Activated T-helper 2 cell treated with anti-CD3 and anti-CD28 coated beads, Interferon-gamma antibody, Interleukin-2, Interleukin-4, amounts not matched to agents 10 μg/mL and 5 μg/mL and 100 μg/mL, durations not matched to agents 14 hours and 24 hours and 36 hours (primary cell): ENCODE data around the gene PPP4R4. TPM values are rescaled to one million over a fixed set of nuclear protein-coding genes. Genes with fewer than 3 reads are reported as not detected.
A peak's percentile ranks its signal among the peaks of the same experiment; 100 is the strongest.

ENCODE experiments used
- DNase-seq: peaks from one replicate; pipeline ENCODE4 v3.0.0; 2021; ENCODE audit warnings: low spot score
- H3K27ac Mint-ChIP-seq: one replicate; pipeline ENCODE4 v1.8.0; 2021; ENCODE audit warnings: mixed read lengths
- H3K27me3 Mint-ChIP-seq: one replicate; pipeline ENCODE4 v1.8.0; 2021; ENCODE audit warnings: low read depth, mixed read lengths
- H3K36me3 Mint-ChIP-seq: one replicate; pipeline ENCODE4 v1.8.0; 2021; ENCODE audit warnings: low read depth, mixed read lengths
- H3K4me1 Mint-ChIP-seq: one replicate; pipeline ENCODE4 v1.8.0; 2021; ENCODE audit warnings: low read depth, mixed read lengths
- H3K4me3 Mint-ChIP-seq: one replicate; pipeline ENCODE4 v1.8.0; 2021; ENCODE audit warnings: low read depth, mild to moderate bottlenecking, moderate library complexity, mixed read lengths
- H3K9me3 Mint-ChIP-seq: one replicate; pipeline ENCODE4 v1.8.0; 2021; ENCODE audit warnings: mixed read lengths
- intact Hi-C: fragments of 100-400 bp; cut with micrococcal nuclease; formaldehyde crosslinking; loops from one replicate; pipeline ENCODE4 v1.15.1; 2023
- total RNA-seq: library from RNA; stranded (reverse); gene quantifications from 2 replicates; pipeline ENCODE4 v1.2.3, GENCODE V29; 2022

Gene PPP4R4
- total RNA-seq, 1 donor from 2014 or later: 1.8 TPM

DNA sequence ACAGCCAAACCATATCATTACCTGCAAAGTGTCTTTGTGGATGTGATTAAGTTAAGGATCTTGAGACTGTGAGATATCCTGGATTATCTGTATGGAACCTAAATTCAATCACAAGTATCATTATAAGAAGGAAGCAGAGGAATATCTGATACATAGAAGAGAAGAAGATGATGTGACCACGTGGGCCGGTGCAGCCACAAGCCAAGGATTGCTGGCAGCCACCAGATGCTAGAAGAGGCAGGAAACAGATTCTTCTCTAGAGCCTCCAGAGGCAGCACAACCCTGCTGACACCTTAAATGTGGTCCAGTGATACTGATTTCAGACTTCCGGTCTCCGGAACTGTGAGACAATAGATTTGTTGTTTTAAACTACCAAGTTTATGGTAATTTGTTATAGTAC lies 38.6 kb upstream of the PPP4R4 start:
- Mint-ChIP-seq H3K4me3 (no peak overlapping the region), H3K36me3 (no peaks in the 10 kb centered on the region), H3K4me1 (peaks cover 6% of the 10 kb centered on the region), H3K9me3 (peaks cover 14% of the 10 kb centered on the region), H3K27me3 (peaks cover 35% of the 10 kb centered on the region), H3K27ac (no peak overlapping the region)
- intact Hi-C loops: no loop called here
- no peak for DNase-seq

DNA sequence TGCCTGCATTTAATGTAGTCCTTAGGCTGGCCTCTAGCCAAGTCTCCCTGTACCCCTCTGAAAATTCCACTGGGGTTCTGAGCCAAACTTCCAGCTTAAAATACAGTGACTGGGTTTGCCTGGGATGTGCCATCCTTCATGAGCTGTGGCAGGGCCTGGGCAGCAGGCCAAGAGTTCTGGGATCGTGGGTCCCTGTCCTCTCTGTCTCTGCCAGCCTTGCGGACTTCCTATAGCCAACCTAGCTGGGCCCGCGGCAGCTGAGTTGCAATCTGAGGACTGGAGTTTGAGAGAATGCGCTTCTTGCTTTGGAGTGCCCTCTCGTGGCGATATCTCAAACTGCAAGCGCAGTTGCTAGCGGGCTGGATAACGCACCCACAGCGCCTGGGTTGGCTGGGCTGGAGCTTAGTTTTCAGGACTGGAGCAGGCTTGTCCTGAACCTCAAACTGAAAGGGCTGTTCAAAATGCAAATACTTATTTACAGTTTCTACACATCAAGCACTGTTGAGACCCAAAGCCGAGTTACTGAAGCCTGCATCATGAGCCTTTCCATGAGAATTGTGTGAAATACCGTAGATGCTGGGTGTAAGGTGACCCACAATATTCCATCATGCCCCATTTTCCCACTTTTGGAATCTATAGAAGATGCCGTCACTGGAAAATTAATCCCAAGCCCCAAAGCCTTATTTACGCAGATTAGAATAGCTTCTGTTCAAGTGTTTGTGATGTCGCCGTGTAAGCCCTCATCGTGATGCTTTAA lies 37.4 kb upstream of the PPP4R4 start:
- Mint-ChIP-seq H3K4me1 (peaks cover 6% of the 10 kb centered on the region), H3K27ac (no peak overlapping the region), H3K27me3 (peaks cover 31% of the 10 kb centered on the region), H3K9me3 (peaks cover 14% of the 10 kb centered on the region), H3K4me3 (no peak overlapping the region), H3K36me3 (no peaks in the 10 kb centered on the region)
- intact Hi-C loops: loop anchor here (1.0 to 2.0 kb wide), 3 partner anchors 44 to 100 kb away; partner anchors contain the start of genes DDX24 and IFI27L1
- peak; percentile 75 for DNase-seq

DNA sequence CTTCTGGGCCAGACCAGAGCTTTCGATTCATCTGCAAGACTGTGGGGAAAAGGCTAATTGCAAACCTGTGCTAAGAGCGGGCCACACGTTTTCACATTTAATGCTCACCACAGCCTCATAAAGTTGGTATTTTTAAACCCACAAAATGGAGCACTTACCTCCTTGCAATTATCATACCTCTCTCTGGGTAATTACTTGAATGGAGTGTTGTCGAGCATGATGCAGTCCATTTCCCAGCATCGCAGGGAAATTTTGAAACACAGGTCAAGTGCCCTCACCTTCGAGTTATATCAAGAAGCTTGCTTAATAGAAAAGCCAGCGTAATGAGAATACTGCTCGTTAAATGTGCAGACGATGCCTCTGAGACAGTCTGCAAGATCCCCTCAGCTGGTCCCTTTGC lies 35.9 kb upstream of the PPP4R4 start:
- H3K27me3 Mint-ChIP-seq: peaks cover 25% of the 10 kb centered on the region
- peaks cover 14% of the 10 kb centered on the region for H3K9me3 Mint-ChIP-seq
- H3K27ac Mint-ChIP-seq: no peak overlapping the region
- peaks cover 4% of the 10 kb centered on the region for H3K4me1 Mint-ChIP-seq
- no peak overlapping the region for H3K4me3 Mint-ChIP-seq
- DNase-seq: no peak
- H3K36me3 Mint-ChIP-seq: no peaks in the 10 kb centered on the region
- intact Hi-C loops: no loop called here

GRCh38 chr14:94139006-94139405 lies 35.1 kb upstream of the PPP4R4 start:
- H3K4me3 Mint-ChIP-seq: no peak overlapping the region
- no peak overlapping the region for H3K27ac Mint-ChIP-seq
- DNase-seq: no peak
- peaks cover 14% of the 10 kb centered on the region for H3K9me3 Mint-ChIP-seq
- intact Hi-C loops: no loop called here
- H3K27me3 Mint-ChIP-seq: peaks cover 20% of the 10 kb centered on the region
- H3K4me1 Mint-ChIP-seq: peaks cover 4% of the 10 kb centered on the region
- no peaks in the 10 kb centered on the region for H3K36me3 Mint-ChIP-seq

- intact Hi-C loops: no loop called here
- Mint-ChIP-seq H3K36me3 (no peaks in the 10 kb centered on the region), H3K27me3 (peaks cover 19% of the 10 kb centered on the region), H3K4me3 (no peak overlapping the region), H3K4me1 (peaks cover 5% of the 10 kb centered on the region), H3K9me3 (peaks cover 14% of the 10 kb centered on the region), H3K27ac (no peak overlapping the region)
- no peak for DNase-seq
Measured at GRCh38 chr14:94139421-94139820, 34.7 kb upstream of the PPP4R4 start.

DNA sequence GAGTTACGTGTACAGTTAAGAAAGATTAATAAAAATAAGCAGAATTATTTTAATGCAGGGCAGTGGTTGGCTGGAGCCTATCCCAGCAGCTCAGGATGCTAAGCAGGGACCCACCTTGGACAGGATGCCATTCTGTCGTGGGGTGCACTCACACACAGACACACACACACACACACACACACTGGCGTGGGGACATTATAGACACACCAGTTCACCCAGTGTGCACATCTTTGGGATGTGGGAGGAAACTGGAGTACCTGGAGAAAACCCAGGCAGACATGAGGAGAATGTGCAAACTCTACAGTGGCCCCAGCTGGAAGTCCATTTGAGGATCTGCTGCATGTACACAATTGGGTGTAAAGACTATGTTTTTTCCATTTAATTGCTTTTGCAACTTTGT lies 31.9 kb upstream of the PPP4R4 start:
- intact Hi-C loops: no loop called here
- H3K27ac Mint-ChIP-seq: no peak overlapping the region
- DNase-seq: no peak
- no peaks in the 10 kb centered on the region for H3K9me3 Mint-ChIP-seq
- H3K27me3 Mint-ChIP-seq: peaks cover 5% of the 10 kb centered on the region
- H3K4me3 Mint-ChIP-seq: no peak overlapping the region
- no peaks in the 10 kb centered on the region for H3K36me3 Mint-ChIP-seq
- peaks cover 13% of the 10 kb centered on the region for H3K4me1 Mint-ChIP-seq

- peaks cover 6% of the 10 kb centered on the region for H3K27me3 Mint-ChIP-seq
- intact Hi-C loops: no loop called here
- no peak for DNase-seq
- H3K36me3 Mint-ChIP-seq: no peaks in the 10 kb centered on the region
- H3K27ac Mint-ChIP-seq: no peak overlapping the region
- H3K4me1 Mint-ChIP-seq: peaks cover 15% of the 10 kb centered on the region
- H3K4me3 Mint-ChIP-seq: no peak overlapping the region
- no peaks in the 10 kb centered on the region for H3K9me3 Mint-ChIP-seq
Measured at GRCh38 chr14:94142836-94143235, 31.3 kb upstream of the PPP4R4 start.

- H3K9me3 Mint-ChIP-seq: no peaks in the 10 kb centered on the region
- no peak overlapping the region for H3K4me3 Mint-ChIP-seq
- H3K36me3 Mint-ChIP-seq: no peaks in the 10 kb centered on the region
- intact Hi-C loops: no loop called here
- peaks cover 15% of the 10 kb centered on the region for H3K4me1 Mint-ChIP-seq
- H3K27ac Mint-ChIP-seq: no peak overlapping the region
- H3K27me3 Mint-ChIP-seq: peaks cover 7% of the 10 kb centered on the region
- no peak for DNase-seq
Measured at GRCh38 chr14:94143239-94143638, 30.9 kb upstream of the PPP4R4 start.

GRCh38 chr14:94143711-94144110 lies 30.4 kb upstream of the PPP4R4 start:
- no peak for DNase-seq
- peaks cover 15% of the 10 kb centered on the region for H3K4me1 Mint-ChIP-seq
- intact Hi-C loops: no loop called here
- no peak overlapping the region for H3K4me3 Mint-ChIP-seq
- no peak overlapping the region for H3K27ac Mint-ChIP-seq
- no peaks in the 10 kb centered on the region for H3K36me3 Mint-ChIP-seq
- no peaks in the 10 kb centered on the region for H3K9me3 Mint-ChIP-seq
- peaks cover 12% of the 10 kb centered on the region for H3K27me3 Mint-ChIP-seq

GRCh38 chr14:94144765-94145164 lies 29.4 kb upstream of the PPP4R4 start:
- no peak for DNase-seq
- intact Hi-C loops: loop anchor here (1.0 kb wide), 1 partner anchor 30 kb away; the partner anchor contains the start of gene PPP4R4
- no peak overlapping the region for H3K4me3 Mint-ChIP-seq
- H3K27ac Mint-ChIP-seq: no peak overlapping the region
- H3K4me1 Mint-ChIP-seq: peaks cover 15% of the 10 kb centered on the region
- no peaks in the 10 kb centered on the region for H3K9me3 Mint-ChIP-seq
- H3K27me3 Mint-ChIP-seq: peaks cover 19% of the 10 kb centered on the region
- H3K36me3 Mint-ChIP-seq: no peaks in the 10 kb centered on the region

DNA sequence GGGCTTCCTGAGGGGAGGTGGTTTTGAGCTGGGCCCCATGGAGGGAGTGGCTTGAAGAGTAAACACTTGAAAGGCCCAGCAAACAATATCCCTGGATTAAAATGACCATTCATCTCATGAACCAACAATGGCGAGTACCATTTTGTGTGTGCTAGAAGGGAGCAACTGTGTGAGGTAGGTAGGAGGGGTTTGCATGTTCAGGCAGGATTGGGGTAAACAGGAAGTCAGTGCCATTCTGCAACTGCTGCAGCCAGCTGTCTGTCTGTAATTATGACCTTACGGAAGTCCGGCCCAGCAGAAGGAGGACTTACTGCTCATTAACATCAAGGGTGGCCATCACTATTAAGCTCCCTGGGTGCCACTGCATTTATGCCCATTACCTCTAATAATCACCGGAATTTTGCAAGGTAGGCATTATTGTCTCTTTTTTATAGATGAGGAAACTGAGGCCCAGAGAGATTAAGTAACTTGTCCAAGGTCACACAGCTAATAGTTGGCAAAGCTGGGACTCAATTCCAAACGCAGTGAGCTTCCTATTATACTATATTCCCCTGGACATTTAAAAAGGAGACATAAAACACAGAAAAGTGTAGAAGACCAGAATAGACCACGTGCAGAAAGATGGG lies 28.1 kb upstream of the PPP4R4 start:
- Mint-ChIP-seq H3K27me3 (peaks cover 22% of the 10 kb centered on the region), H3K9me3 (no peaks in the 10 kb centered on the region), H3K4me1 (peaks cover 15% of the 10 kb centered on the region), H3K27ac (no peak overlapping the region), H3K36me3 (no peaks in the 10 kb centered on the region), H3K4me3 (no peak overlapping the region)
- intact Hi-C loops: loop anchor here (1.0 kb wide), 1 partner anchor 28 kb away; the partner anchor contains the start of gene PPP4R4
- no peak for DNase-seq

DNA sequence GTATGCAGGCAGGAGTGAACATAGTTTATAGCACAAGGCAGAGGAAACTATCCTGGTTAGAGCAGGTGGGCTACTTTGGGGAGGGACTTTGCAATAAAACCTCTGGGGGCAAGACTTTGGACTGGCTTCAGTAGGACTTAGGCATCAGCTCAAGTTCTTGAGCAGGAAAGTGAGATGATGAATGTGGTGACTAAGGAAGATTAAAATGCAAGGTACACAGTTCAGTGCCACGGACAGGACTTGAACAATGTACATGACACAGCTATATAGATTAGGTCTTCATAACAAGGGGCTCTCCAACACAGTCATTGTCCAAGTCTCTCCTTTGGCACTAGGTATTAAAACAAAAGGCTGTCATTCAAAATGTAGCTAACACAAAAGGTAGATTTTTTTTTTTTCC lies 21.4 kb upstream of the PPP4R4 start:
- Mint-ChIP-seq H3K27me3 (peaks cover 27% of the 10 kb centered on the region), H3K9me3 (no peaks in the 10 kb centered on the region), H3K36me3 (no peaks in the 10 kb centered on the region), H3K4me3 (no peak overlapping the region), H3K4me1 (peaks cover 2% of the 10 kb centered on the region), H3K27ac (no peak overlapping the region)
- intact Hi-C loops: no loop called here
- no peak for DNase-seq

GRCh38 chr14:94153750-94154342 lies 20.3 kb upstream of the PPP4R4 start:
- Mint-ChIP-seq H3K9me3 (no peaks in the 10 kb centered on the region), H3K36me3 (no peaks in the 10 kb centered on the region), H3K4me1 (peaks cover 13% of the 10 kb centered on the region), H3K27ac (no peak overlapping the region), H3K4me3 (no peak overlapping the region), H3K27me3 (peaks cover 21% of the 10 kb centered on the region)
- DNase-seq: no peak
- intact Hi-C loops: no loop called here
